Activated CD4-positive, alpha-beta memory T cell treated with anti-CD3 and anti-CD28 coated beads for 36 hours (primary cell): ENCODE results near the gene CCSER1. TPM values are rescaled to one million over a fixed set of nuclear protein-coding genes. Genes with fewer than 3 reads are reported as not detected.

Experiments used
- CTCF ChIA-PET: fragments of 350-600 bp; sonication (Branson Sonifier 250); formaldehyde crosslinking; loops from one replicate; lab custom pipeline; 2021; ENCODE audit warnings: antibody characterized with exemption, inconsistent platforms; lab: Charles Lee
- POLR2A ChIA-PET: fragments of 350-600 bp; sonication (Branson Sonifier 250); formaldehyde crosslinking; loops from one replicate; lab custom pipeline; 2021; ENCODE audit warnings: antibody characterized with exemption; lab: Charles Lee
- DNase-seq: peaks from one replicate; pipeline ENCODE4 v3.0.0-alpha.2; 2020
- H3K27ac Mint-ChIP-seq: one replicate; pipeline ENCODE4 v1.8.0; 2021; ENCODE audit warnings: mixed read lengths
- H3K27me3 Mint-ChIP-seq: one replicate; pipeline ENCODE4 v1.8.0; 2021; ENCODE audit warnings: mixed read lengths
- H3K36me3 Mint-ChIP-seq: one replicate; pipeline ENCODE4 v1.8.0; 2021; ENCODE audit warnings: mixed read lengths
- H3K4me1 Mint-ChIP-seq: one replicate; pipeline ENCODE4 v1.8.0; 2021; ENCODE audit warnings: low read depth, mixed read lengths
- H3K4me3 Mint-ChIP-seq: one replicate; pipeline ENCODE4 v1.8.0; 2021; ENCODE audit warnings: mild to moderate bottlenecking, mixed read lengths
- H3K9me3 Mint-ChIP-seq: one replicate; pipeline ENCODE4 v1.8.0; 2021; ENCODE audit warnings: mixed read lengths
- intact Hi-C: fragments of 100-400 bp; cut with micrococcal nuclease; formaldehyde crosslinking; loops from one replicate; pipeline ENCODE4 v1.15.1; 2023
- total RNA-seq, 2 experiments: library from RNA; stranded (reverse); gene quantifications; one replicate each; pipeline ENCODE4 v1.2.3, GENCODE V29; 2021

The CCSER1 gene
- total RNA-seq, 2 experiments from 2014 or later = 0.17 to 0.19 TPM

- CTCF ChIA-PET = no interaction called here
- intact Hi-C loops = no loop called here
Measured at GRCh38 chr4:90979556-90979955, 852.4 kb downstream of the CCSER1 start.

GRCh38 chr4:90982813-90983212 is 855.6 kb downstream of the CCSER1 start:
- no peaks in the 10 kb centered on the region for H3K36me3 Mint-ChIP-seq
- no peak overlapping the region for H3K4me3 Mint-ChIP-seq
- H3K4me1 Mint-ChIP-seq = no peaks in the 10 kb centered on the region
- intact Hi-C loops = no loop called here
- H3K27me3 Mint-ChIP-seq = no peaks in the 10 kb centered on the region
- peaks cover 3% of the 10 kb centered on the region for H3K9me3 Mint-ChIP-seq
- H3K27ac Mint-ChIP-seq = no peak overlapping the region
- no peak for DNase-seq
- ChIA-PET POLR2A (no interaction called here), CTCF (no interaction called here)

More at GRCh38 chr4:90979556-90979955, 852.4 kb downstream of the CCSER1 start:
- Mint-ChIP-seq H3K27me3 (no peaks in the 10 kb centered on the region), H3K36me3 (no peaks in the 10 kb centered on the region), H3K4me3 (no peak overlapping the region), H3K9me3 (peaks cover 3% of the 10 kb centered on the region), H3K4me1 (no peaks in the 10 kb centered on the region), H3K27ac (no peak overlapping the region)
- DNase-seq = no peak
- POLR2A ChIA-PET = no interaction called here

GRCh38 chr4:90990284-90990683 is 863.1 kb downstream of the CCSER1 start:
- Mint-ChIP-seq H3K9me3 (no peaks in the 10 kb centered on the region), H3K36me3 (no peaks in the 10 kb centered on the region), H3K27me3 (no peaks in the 10 kb centered on the region), H3K4me1 (no peaks in the 10 kb centered on the region), H3K27ac (no peak overlapping the region), H3K4me3 (no peak overlapping the region)
- CTCF ChIA-PET = no interaction called here
- intact Hi-C loops = no loop called here
- POLR2A ChIA-PET = no interaction called here
- DNase-seq = no peak

- H3K36me3 Mint-ChIP-seq = no peaks in the 10 kb centered on the region
- POLR2A ChIA-PET = no interaction called here
- H3K27ac Mint-ChIP-seq = no peak overlapping the region
- intact Hi-C loops = no loop called here
- H3K4me1 Mint-ChIP-seq = no peaks in the 10 kb centered on the region
- no peaks in the 10 kb centered on the region for H3K9me3 Mint-ChIP-seq
- H3K4me3 Mint-ChIP-seq = no peak overlapping the region
- H3K27me3 Mint-ChIP-seq = no peaks in the 10 kb centered on the region
- no peak for DNase-seq
- CTCF ChIA-PET = no interaction called here
Measured at GRCh38 chr4:90992213-90992612, 865.0 kb downstream of the CCSER1 start.

GRCh38 chr4:90994851-90995574 is 867.8 kb downstream of the CCSER1 start:
- Mint-ChIP-seq H3K27ac (no peak overlapping the region), H3K9me3 (peaks cover 4% of the 10 kb centered on the region), H3K4me1 (no peaks in the 10 kb centered on the region), H3K36me3 (no peaks in the 10 kb centered on the region), H3K4me3 (no peak overlapping the region), H3K27me3 (no peaks in the 10 kb centered on the region)
- POLR2A ChIA-PET = interaction anchor here (0.7 kb wide), 1 partner anchor 11 kb away, joined by 7 read pairs; no protein-coding TSS in a partner anchor
- no peak for DNase-seq
- CTCF ChIA-PET = no interaction called here
- intact Hi-C loops = no loop called here

- ChIA-PET CTCF (no interaction called here), POLR2A (no interaction called here)
- Mint-ChIP-seq H3K9me3 (peaks cover 4% of the 10 kb centered on the region), H3K27ac (no peak overlapping the region), H3K36me3 (no peaks in the 10 kb centered on the region), H3K4me1 (no peaks in the 10 kb centered on the region), H3K27me3 (no peaks in the 10 kb centered on the region), H3K4me3 (no peak overlapping the region)
- intact Hi-C loops = no loop called here
- no peak for DNase-seq
Measured at GRCh38 chr4:90995996-90996395, 868.8 kb downstream of the CCSER1 start.

- DNase-seq = no peak
- H3K9me3 Mint-ChIP-seq = peaks cover 4% of the 10 kb centered on the region
- no peak overlapping the region for H3K27ac Mint-ChIP-seq
- intact Hi-C loops = no loop called here
- ChIA-PET CTCF (no interaction called here), POLR2A (no interaction called here)
- no peaks in the 10 kb centered on the region for H3K36me3 Mint-ChIP-seq
- H3K27me3 Mint-ChIP-seq = no peaks in the 10 kb centered on the region
- H3K4me1 Mint-ChIP-seq = no peaks in the 10 kb centered on the region
- H3K4me3 Mint-ChIP-seq = no peak overlapping the region
Measured at GRCh38 chr4:90996813-90997212, 869.6 kb downstream of the CCSER1 start.

- Mint-ChIP-seq H3K36me3 (no peaks in the 10 kb centered on the region), H3K4me1 (no peaks in the 10 kb centered on the region), H3K4me3 (no peak overlapping the region), H3K27ac (no peak overlapping the region), H3K27me3 (no peaks in the 10 kb centered on the region), H3K9me3 (no peaks in the 10 kb centered on the region)
- POLR2A ChIA-PET = no interaction called here
- CTCF ChIA-PET = no interaction called here
- no peak for DNase-seq
- intact Hi-C loops = no loop called here
Measured at GRCh38 chr4:91015861-91016260, 888.7 kb downstream of the CCSER1 start.

GRCh38 chr4:91019513-91019912 is 892.3 kb downstream of the CCSER1 start:
- Mint-ChIP-seq H3K9me3 (no peaks in the 10 kb centered on the region), H3K4me1 (no peaks in the 10 kb centered on the region), H3K27ac (no peak overlapping the region), H3K4me3 (no peak overlapping the region), H3K27me3 (no peaks in the 10 kb centered on the region), H3K36me3 (no peaks in the 10 kb centered on the region)
- ChIA-PET CTCF (no interaction called here), POLR2A (no interaction called here)
- no peak for DNase-seq
- intact Hi-C loops = no loop called here

- no peak overlapping the region for H3K27ac Mint-ChIP-seq
- H3K36me3 Mint-ChIP-seq = no peaks in the 10 kb centered on the region
- intact Hi-C loops = no loop called here
- POLR2A ChIA-PET = no interaction called here
- CTCF ChIA-PET = no interaction called here
- no peaks in the 10 kb centered on the region for H3K4me1 Mint-ChIP-seq
- no peak for DNase-seq
- H3K4me3 Mint-ChIP-seq = no peak overlapping the region
- no peaks in the 10 kb centered on the region for H3K27me3 Mint-ChIP-seq
- no peaks in the 10 kb centered on the region for H3K9me3 Mint-ChIP-seq
Measured at GRCh38 chr4:91025241-91026148, 898.3 kb downstream of the CCSER1 start.

- H3K27ac Mint-ChIP-seq = no peak overlapping the region
- ChIA-PET POLR2A (no interaction called here), CTCF (no interaction called here)
- no peak for DNase-seq
- no peaks in the 10 kb centered on the region for H3K27me3 Mint-ChIP-seq
- H3K9me3 Mint-ChIP-seq = no peaks in the 10 kb centered on the region
- intact Hi-C loops = no loop called here
- H3K36me3 Mint-ChIP-seq = no peaks in the 10 kb centered on the region
- no peaks in the 10 kb centered on the region for H3K4me1 Mint-ChIP-seq
- H3K4me3 Mint-ChIP-seq = no peak overlapping the region
Measured at GRCh38 chr4:91028228-91028627, 901.0 kb downstream of the CCSER1 start.

- H3K4me3 Mint-ChIP-seq = no peak overlapping the region
- no peak overlapping the region for H3K27ac Mint-ChIP-seq
- no peaks in the 10 kb centered on the region for H3K36me3 Mint-ChIP-seq
- DNase-seq = no peak
- no peaks in the 10 kb centered on the region for H3K27me3 Mint-ChIP-seq
- CTCF ChIA-PET = no interaction called here
- H3K9me3 Mint-ChIP-seq = no peaks in the 10 kb centered on the region
- no peaks in the 10 kb centered on the region for H3K4me1 Mint-ChIP-seq
- intact Hi-C loops = no loop called here
- POLR2A ChIA-PET = no interaction called here
Measured at GRCh38 chr4:91031761-91032160, 904.6 kb downstream of the CCSER1 start.
